Ureter (tissue), 1 donor: ENCODE results near the gene UBE4A. TPM values are rescaled to one million over a fixed set of nuclear protein-coding genes. Genes with fewer than 3 reads are reported as not detected.
A peak's percentile ranks its signal among the peaks of the same experiment; 100 is the strongest.

Experiments
- DNase-seq: peaks from one replicate; pipeline ENCODE4 v3.0.0-alpha.2; 2020; ENCODE audit warnings: low spot score
- total RNA-seq: library from RNA; stranded (reverse); gene quantifications from one replicate; pipeline ENCODE4 v1.2.4, GENCODE V29; 2023
- donor health status: DM: yes; HTN: yes; CAD: no.

The UBE4A gene
- total RNA-seq, 1 donor from 2014 or later: 46.5 TPM

- peak; percentile 55 for DNase-seq
Observed at GRCh38 chr11:118438314-118438931, 79.0 kb downstream of the UBE4A start.

GRCh38 chr11:118439646-118440045 lies 80.2 kb downstream of the UBE4A start:
- DNase-seq: no peak

DNA sequence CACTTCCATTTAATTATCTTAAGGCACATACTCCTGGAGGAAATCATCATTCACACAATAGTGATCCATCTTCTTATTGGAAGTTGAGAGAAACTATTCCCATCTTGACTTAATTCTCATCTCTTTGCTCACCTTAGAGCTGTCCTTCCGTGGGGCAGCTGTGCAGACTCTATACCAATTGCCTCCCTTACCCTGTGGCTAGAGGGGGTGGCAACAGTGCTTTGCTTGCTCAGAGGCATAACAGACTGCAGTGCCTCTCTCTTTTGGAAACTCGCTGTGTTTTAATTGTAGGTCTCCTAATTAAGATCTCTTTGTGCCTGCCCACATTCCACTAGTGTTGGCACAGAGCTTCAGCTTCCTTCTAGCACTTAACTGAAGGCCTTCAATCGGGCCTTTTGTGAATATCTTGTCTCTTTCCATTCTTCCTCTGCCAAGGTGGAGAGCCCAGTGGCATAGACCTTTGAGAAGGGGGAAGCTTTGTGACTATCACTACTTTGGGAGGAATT lies 82.4 kb downstream of the UBE4A start:
- no peak for DNase-seq

- DNase-seq: no peak
Observed at GRCh38 chr11:118442301-118442700, 82.9 kb downstream of the UBE4A start.

DNA sequence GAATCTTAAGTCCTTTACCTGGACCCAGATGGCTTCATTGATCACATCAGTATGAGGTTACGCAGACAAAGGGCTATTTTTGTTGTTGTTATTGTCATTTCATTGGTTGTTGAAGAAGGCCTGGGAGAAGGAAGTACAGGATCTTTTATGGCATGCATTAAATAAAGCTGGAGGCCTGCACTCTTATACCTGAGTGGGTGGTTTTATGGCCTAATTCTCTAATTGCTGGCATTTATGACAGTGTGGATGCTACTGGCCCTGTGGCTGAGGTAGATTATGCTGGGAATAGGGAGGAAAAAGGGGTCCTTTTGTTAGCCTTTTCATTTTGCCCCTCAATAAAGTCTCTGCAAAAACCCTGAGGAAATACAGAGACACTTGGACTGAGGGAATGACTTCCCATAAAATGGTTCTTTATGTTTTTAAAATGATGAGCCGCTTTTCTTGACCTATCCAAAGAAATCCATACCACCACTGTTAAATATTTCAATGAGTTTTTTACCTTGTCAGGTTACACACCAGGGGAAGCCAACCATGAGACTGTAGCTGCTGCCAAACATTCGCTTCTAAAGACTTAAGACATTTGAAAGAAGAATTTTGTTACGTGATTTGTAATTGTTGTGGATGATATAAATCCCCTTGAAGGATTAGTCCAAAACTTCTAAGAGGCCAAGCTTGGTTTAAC lies 83.6 kb downstream of the UBE4A start:
- DNase-seq: no peak

- DNase-seq: no peak
Observed at GRCh38 chr11:118443590-118444218, 84.3 kb downstream of the UBE4A start.

DNA sequence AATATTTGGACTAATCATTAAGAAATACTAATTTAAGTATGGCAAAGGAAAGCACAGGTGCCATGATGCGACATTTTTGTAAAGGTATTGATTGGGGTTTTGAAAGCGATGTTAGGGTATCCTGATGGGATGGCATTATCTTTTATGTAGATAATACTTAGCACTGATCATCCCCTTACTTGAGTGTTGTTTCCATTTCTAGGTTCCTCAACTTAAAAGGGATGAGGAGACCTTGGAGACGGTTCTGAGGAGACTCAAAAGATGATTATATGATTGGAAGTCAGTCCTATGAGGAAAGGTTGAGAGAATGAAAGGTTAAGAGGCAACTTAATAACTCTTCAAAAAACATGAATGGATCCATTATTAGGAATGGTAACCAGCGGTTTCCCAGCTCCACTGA lies 88.0 kb downstream of the UBE4A start:
- no peak for DNase-seq

DNA sequence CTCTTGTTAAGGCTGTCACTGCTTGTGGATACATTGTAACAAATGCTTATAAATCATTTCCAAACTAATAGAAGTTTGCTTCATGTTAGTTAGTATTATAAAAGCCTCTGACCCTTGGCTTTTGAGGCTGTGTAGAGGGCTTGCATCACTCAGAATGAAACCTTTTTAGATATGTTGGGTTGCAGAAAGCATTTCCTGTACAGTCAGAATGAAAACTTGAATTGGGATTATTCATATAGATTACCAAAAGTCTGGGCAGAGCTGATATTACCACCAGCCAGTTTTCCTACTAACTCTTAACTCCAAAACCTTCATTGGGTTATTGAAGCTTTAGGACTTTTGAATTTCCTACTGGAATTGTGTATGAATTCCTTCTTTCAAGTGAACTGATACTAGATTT lies 88.9 kb downstream of the UBE4A start:
- DNase-seq: no peak

Other genes starting within 250 kb of the UBE4A start
- gene SCN4B, start 206.8 kb upstream of the UBE4A start, total RNA-seq: 1.4 TPM
- 0.18 TPM for gene SCN2B, start 183.0 kb upstream of the UBE4A start, total RNA-seq
- gene JAML, start 134.6 kb upstream of the UBE4A start, total RNA-seq: 13.9 TPM
- gene MPZL3, start 107.2 kb upstream of the UBE4A start, total RNA-seq: 7.9 TPM
- gene MPZL2, start 95.3 kb upstream of the UBE4A start, total RNA-seq: 226 TPM
- 8.0 TPM for gene CD3E, start 54.9 kb upstream of the UBE4A start, total RNA-seq
- 10.4 TPM for gene CD3D, start 16.9 kb upstream of the UBE4A start, total RNA-seq
- 2.1 TPM for gene CD3G, start 15.3 kb upstream of the UBE4A start, total RNA-seq
- gene ATP5MG, start 42.0 kb downstream of the UBE4A start, total RNA-seq: 174 TPM
- 106 TPM for gene KMT2A, start 76.9 kb downstream of the UBE4A start, total RNA-seq
- gene TTC36, start 167.9 kb downstream of the UBE4A start, total RNA-seq: 0.60 TPM
- 27.9 TPM for gene TMEM25, start 171.6 kb downstream of the UBE4A start, total RNA-seq
- gene IFT46, start 206.3 kb downstream of the UBE4A start, total RNA-seq: 26.7 TPM
- 118 TPM for gene ARCN1, start 212.8 kb downstream of the UBE4A start, total RNA-seq
- gene PHLDB1, start 248.0 kb downstream of the UBE4A start, total RNA-seq: 93.1 TPM